ENCODE measurements around the gene SPTBN1. TPM values are rescaled to one million over a fixed set of nuclear protein-coding genes. Genes with fewer than 3 reads are reported as not detected.
"Not testable (repeated sequence)": the region's sequence is repeated elsewhere in the genome, so short reads cannot be mapped to it uniquely, and the experiment has no call there.

The SPTBN1 gene
- total RNA-seq, 1 experiment from 2014 or later = 75.4 TPM

DNA sequence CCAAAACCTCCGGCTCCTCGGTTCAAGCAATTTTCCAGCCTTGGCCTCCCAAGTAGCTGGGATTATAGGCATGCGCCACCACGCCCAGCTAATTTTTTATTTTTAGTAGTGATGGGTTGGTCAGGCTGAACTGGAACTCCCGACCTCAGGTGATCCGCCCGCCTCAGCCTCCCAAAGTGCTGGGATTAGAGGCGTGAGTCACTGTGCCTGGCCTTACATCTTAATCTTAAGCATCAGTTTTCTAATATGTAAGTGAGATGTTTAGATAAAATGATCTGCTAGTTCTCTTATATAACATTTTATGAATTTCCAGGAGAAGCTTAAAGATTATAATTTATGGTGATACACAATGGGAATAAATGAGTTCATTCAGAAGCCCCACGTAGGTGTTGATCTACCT, 69.2 kb downstream of the SPTBN1 start:
- H3K9me3 ChIP-seq = no peaks in the 10 kb centered on the region
- no peak overlapping the region for H3K4me3 ChIP-seq
- peaks cover 34% of the 10 kb centered on the region for H3K36me3 ChIP-seq
- H3K27me3 ChIP-seq = no peaks in the 10 kb centered on the region
- no peak for DNase-seq

DNA sequence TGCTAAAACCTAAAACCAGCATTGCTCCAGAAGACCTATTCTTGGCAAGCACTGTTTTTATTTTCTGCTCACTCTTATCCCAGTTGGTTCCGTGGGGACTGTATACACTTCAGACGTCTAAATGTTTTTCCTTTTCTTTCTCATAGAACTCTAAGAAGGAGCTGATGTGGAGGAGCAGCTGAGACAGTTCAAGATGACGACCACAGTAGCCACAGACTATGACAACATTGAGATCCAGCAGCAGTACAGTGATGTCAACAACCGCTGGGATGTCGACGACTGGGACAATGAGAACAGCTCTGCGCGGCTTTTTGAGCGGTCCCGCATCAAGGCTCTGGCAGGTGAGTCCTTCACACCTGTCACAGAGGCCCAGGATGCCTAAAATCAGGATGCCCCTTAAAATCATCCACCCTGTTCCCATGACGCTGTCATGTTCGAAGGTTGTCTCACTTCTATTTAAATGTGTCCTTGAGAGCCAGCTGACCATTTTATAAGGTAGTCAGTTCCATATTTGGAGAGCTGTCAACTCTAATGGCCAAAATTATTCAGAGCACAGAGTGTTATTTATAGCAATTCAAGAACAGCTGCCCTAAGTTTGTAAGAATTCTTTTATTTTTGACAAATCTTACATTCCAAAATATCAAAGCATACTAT, 70.2 kb downstream of the SPTBN1 start:
- H3K4me3 ChIP-seq = no peak overlapping the region

DNA sequence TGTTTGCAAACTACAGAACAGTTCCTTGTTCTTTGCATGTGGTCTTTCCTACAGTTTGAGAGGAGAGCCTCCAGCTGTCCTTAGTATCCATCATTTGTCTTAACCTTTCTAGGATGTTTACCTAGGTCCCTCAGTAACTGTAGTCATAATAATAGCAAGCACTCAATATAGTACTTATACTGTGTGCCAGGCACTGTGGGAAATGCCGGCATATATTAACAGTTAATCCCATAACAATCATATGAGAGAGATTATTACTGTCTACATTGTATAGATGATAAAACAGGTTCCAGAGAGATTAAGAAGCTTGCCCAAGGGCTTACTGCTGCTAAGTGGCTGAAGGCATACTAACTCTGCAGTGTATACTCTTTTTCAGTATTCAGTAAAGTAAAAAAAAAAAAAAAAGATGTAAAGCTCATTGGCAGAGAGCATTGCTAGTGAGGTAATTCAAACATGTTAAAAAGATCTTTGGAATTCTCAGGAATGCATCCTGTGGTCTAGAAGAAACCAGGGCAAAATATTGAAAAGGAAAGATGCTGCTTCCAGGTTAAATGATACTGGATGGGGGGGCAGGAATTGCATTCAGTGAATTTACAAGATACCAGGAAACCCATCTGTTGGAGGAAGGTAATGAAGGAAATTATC, 72.3 kb downstream of the SPTBN1 start:
- DNase-seq = no peak
- Histone ChIP-seq H3K27me3 (no peaks in the 10 kb centered on the region), H3K4me3 (no peak overlapping the region)

More for the DNA sequence above, 70.2 kb downstream of the SPTBN1 start:
- no peak for DNase-seq
- peaks cover 37% of the 10 kb centered on the region for H3K36me3 ChIP-seq
- no peaks in the 10 kb centered on the region for H3K27me3 ChIP-seq
- H3K9me3 ChIP-seq = no peaks in the 10 kb centered on the region

DNA sequence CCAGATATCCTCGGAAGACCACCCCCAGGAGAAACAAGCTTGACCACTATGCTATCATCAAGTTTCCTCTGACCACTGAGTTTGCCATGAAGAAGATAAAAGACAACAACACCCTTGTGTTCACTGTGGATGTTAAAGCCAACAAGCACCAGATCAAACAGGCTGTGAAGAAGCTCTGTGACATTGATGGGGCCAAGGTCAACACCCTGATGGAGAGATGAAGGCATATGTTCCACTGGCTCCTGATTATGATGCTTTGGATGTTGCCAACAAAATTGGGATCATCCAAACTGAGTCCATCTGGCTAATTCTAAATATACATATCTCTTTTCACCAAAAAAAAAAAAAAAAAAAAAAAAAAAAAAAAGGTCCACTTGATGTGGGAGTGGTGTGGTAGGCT, 73.4 kb downstream of the SPTBN1 start:
- H3K27me3 ChIP-seq, H3K9me3 ChIP-seq, DNase-seq, H3K4me3 ChIP-seq: not testable (repeated sequence)
- peaks cover 42% of the 10 kb centered on the region for H3K36me3 ChIP-seq

More for the DNA sequence above, 72.3 kb downstream of the SPTBN1 start:
- Histone ChIP-seq H3K36me3 (peaks cover 42% of the 10 kb centered on the region), H3K9me3 (no peaks in the 10 kb centered on the region)

DNA sequence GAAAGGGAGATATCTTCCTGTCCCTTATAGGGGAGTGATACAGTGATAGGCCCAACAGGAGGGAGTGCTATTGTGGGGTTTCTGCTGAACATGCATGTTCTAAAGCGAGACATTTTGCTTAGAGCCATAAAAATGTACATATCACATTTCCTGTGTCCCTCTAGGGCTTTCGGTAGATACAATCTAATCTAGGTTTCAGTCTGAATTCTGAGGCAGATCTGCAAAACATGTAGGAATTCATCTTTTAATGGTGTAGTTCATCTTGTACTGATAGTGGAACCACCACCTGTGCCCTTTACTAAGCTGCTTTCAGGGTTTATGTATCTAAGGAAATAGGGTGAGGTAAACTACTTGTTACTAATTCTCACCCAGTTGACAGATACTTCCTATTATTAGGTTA, 73.8 kb downstream of the SPTBN1 start:
- no peak overlapping the region for H3K4me3 ChIP-seq
- no peaks in the 10 kb centered on the region for H3K9me3 ChIP-seq
- DNase-seq = no peak
- H3K27me3 ChIP-seq = no peaks in the 10 kb centered on the region
- peaks cover 43% of the 10 kb centered on the region for H3K36me3 ChIP-seq

DNA sequence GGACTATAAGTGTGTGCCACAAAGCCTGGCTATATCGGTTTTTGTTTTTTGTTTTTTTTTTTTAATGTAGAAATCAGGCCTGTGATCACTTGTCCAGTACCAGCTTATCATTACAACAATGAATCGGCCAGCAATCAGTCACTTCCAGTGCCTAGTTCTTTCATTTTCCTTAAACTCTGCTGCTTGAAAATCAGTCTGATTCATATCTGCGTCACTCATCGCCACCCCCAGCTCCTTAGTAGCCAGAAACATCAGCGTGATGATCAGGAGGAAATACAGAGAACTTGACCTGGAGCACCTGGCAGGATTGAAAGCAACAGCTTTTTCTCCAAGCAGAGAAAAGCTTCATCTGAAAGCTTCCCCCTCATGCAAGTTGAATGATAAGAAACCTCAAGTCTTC, 75.4 kb downstream of the SPTBN1 start:
- Histone ChIP-seq H3K4me3 (no peak overlapping the region), H3K36me3 (peaks cover 40% of the 10 kb centered on the region), H3K27me3 (no peaks in the 10 kb centered on the region), H3K9me3 (no peaks in the 10 kb centered on the region)
- DNase-seq = no peak

DNA sequence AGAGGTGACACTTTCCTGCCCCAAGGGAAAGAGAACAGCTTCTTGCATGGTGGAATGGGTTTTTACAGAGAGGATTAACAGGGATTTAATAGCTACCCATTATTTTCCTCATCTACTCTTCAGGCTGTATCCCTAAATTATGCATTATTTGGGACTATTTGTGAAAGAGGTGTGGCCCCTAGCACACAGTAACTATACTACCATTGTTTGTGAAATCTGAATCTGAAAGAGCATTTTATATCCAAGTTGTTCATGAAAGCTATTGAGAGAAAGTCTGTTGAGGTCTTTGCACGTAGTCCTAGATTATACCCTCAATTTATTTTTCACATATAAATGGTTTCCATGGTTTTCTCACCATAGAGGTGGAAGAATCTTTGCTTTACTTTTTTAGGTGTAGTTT, 78.1 kb downstream of the SPTBN1 start:
- no peak for DNase-seq
- Histone ChIP-seq H3K36me3 (peaks cover 24% of the 10 kb centered on the region), H3K4me3 (no peak overlapping the region), H3K27me3 (no peaks in the 10 kb centered on the region), H3K9me3 (no peaks in the 10 kb centered on the region)

DNA sequence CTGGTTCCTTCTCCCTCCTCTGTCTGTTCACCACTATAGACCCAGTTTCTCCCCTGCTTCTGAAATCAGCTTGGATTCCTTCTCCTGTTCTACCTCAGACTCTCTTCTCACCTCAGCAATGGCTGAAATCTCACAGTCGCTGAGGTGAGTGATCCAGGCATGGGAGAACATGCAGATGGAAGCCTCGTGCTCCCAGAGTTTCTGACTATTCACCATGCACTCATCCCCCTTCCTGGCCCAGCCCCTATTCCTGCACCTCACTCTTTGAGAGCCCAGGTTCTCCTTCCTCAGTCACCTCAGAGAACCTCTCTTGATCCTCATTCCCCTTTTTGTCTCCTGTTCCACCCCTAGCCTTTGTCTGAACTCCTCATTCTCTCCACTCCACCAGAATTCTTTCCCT, 78.5 kb downstream of the SPTBN1 start:
- Histone ChIP-seq H3K4me3 (no peak overlapping the region), H3K9me3 (no peaks in the 10 kb centered on the region), H3K36me3 (peaks cover 24% of the 10 kb centered on the region), H3K27me3 (no peaks in the 10 kb centered on the region)
- DNase-seq = no peak

DNA sequence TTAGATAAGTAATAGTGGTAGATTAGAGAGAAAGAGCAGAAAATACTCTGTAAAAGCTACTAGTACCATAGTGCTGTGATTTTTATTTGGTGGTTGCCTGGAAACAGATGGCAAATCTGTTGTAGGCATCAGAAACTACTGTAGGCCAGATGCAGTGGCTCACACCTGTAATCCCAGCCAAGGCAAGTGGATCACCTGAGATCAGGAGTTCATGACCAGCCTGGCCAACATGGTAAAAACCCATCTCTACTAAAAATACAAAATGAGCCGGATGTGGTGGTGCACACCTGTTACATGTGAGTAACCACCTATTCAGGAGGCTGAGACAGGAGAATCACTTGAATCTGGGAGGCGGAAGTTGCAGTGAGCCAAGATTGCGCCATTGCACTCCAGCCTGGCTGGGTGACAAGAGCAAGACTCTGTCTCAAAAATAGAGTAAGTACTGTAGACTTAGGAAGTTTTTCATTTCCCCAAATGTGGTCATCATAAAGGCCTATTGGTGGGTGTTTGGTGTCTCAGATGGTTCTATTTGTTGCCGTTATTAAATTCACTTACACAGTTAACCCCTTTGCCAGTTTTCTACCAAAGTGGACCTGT, 79.6 kb downstream of the SPTBN1 start:
- DNase-seq = no peak
- Histone ChIP-seq H3K4me3 (no peak overlapping the region), H3K9me3 (no peaks in the 10 kb centered on the region), H3K27me3 (no peaks in the 10 kb centered on the region), H3K36me3 (peaks cover 18% of the 10 kb centered on the region)

DNA sequence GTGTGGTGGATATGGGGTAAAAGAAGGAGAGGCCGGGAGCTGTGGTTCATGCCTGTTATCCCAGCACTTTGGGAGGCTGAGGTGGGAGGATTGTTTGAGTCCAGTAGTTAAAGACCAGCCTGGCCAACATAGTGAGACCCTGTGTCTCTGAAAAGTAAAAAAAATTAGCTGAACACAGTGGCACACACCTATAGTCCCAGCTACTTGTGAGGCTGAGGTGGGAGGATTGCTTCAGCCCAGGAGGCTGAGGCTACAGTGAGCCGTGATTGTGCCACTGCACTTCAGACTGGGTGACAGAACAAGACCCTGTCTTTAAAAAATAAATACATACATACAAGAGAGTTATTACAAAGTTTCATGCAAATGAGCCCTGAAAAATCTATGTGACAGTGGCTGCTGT, 80.6 kb downstream of the SPTBN1 start:
- Histone ChIP-seq H3K4me3 (no peak overlapping the region), H3K9me3 (no peaks in the 10 kb centered on the region), H3K27me3 (no peaks in the 10 kb centered on the region), H3K36me3 (peaks cover 21% of the 10 kb centered on the region)
- DNase-seq = no peak

DNA sequence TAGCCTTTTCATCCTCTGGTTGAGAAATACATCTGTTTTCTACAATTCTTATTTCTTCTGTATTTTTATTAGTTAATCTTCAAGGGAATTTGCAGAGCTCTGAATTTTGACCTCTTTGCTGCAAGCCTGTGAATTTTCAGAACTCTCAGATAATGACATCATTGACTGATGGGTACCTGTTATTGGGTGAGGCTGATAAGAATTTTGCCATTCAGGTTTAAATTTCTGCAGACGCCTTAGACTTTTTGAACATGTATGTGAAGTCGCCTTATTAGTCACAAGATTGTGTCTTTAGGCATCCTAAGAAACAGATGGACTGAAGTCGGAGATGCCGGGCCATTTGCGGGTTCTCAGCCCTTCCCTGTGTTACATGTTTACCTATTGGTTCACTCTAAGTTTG, 82.4 kb downstream of the SPTBN1 start:
- Histone ChIP-seq H3K36me3 (peaks cover 16% of the 10 kb centered on the region), H3K27me3 (no peaks in the 10 kb centered on the region), H3K9me3 (no peaks in the 10 kb centered on the region), H3K4me3 (no peak overlapping the region)
- no peak for DNase-seq

DNA sequence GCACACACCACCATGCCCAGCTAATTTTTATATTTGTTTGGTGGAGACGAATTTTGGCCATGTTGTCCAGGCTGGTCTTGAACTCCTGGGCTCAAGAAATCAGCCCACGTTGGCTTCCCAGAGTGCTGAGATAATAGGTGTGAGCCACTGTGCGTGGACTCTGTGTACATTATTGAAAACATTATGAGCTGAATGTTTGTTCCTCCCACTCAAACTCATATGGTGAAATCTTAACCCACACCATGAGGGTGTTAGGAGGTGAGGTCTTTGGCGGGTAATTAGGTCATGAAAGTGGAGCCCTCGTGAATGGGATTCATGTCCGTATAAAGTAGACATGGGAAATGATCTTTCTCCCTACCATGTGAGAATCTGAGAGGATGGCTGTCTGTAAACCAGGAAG, 83.6 kb downstream of the SPTBN1 start:
- H3K27me3 ChIP-seq = no peaks in the 10 kb centered on the region
- no peak for DNase-seq
- peaks cover 22% of the 10 kb centered on the region for H3K36me3 ChIP-seq
- no peak overlapping the region for H3K4me3 ChIP-seq
- no peaks in the 10 kb centered on the region for H3K9me3 ChIP-seq

DNA sequence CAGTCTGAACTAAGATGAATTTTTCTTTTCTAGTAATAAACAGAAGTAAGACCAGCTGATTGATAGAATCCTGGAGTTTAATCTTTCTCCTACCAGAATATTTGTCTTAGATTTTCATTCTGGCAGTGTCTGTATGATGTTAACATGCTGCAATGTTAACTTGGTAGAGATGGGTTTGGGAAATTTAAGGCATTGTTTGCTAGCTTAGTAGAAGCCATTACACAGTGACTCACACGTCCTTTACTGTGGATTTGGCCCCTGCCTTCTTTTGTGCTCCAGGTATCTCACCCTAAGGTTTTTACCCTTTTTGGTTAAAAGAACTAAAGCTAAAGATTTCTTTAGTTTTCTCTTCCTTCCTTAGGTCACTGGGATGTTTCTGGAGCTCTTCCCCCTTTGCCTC, 84.1 kb downstream of the SPTBN1 start:
- Histone ChIP-seq H3K27me3 (no peaks in the 10 kb centered on the region), H3K36me3 (peaks cover 19% of the 10 kb centered on the region), H3K9me3 (no peaks in the 10 kb centered on the region), H3K4me3 (no peak overlapping the region)
- DNase-seq = no peak

DNA sequence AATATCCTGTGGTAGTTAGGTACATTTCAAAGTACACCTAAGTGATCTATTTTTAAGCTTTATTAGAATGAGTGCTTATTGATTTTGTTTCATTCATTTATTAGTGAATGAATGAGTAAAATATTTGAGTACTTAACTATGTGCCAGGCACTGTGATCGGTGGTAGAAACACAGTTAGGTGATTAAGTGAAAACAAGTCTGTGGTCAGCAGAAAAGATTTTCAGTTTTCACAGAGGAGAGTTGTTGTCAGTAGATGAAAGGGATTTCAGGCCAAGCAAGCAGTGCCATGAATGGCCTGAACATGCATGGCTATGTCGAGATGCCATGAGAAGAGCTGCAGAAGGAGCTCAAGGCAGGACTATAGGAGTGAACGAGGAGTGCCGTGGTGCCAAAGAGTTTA, 85.9 kb downstream of the SPTBN1 start:
- Histone ChIP-seq H3K9me3 (no peaks in the 10 kb centered on the region), H3K4me3 (no peak overlapping the region), H3K27me3 (no peaks in the 10 kb centered on the region)

DNA sequence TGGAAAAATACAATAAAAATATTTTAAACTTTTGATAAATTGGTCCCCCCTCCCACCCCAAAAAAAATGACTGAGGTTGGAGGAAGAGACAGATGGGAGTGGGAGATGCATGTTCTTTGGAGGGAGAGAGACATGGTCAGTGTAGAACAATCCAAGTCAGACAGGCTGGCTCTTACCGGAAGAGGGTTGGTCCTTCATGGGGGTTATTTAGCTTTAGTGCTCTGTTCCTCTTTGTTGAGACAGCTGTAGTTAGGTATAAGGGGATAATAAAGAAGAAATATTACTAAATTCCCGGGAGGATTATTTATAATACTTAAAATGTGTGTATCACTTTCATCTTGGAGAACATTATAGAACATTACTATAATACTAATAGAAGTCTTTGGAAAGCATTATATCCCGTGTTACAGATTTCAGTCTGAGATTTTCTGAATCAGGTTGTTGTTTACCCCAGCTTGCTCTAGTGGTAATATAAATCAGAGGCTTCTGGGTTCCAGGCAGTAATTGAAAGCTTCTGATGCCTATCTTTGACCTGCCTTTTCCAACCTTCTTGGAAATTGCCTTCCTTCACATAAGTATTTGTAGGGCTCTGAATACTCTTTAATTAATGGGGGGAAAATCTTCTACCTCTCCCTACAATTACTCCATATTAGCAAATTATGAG, 87.7 kb downstream of the SPTBN1 start:
- no peaks in the 10 kb centered on the region for H3K9me3 ChIP-seq
- no peak overlapping the region for H3K4me3 ChIP-seq
- H3K27me3 ChIP-seq = no peaks in the 10 kb centered on the region
- DNase-seq = no peak
- H3K36me3 ChIP-seq = peaks cover 11% of the 10 kb centered on the region

More for the DNA sequence above, 85.9 kb downstream of the SPTBN1 start:
- no peak for DNase-seq
- peaks cover 12% of the 10 kb centered on the region for H3K36me3 ChIP-seq

DNA sequence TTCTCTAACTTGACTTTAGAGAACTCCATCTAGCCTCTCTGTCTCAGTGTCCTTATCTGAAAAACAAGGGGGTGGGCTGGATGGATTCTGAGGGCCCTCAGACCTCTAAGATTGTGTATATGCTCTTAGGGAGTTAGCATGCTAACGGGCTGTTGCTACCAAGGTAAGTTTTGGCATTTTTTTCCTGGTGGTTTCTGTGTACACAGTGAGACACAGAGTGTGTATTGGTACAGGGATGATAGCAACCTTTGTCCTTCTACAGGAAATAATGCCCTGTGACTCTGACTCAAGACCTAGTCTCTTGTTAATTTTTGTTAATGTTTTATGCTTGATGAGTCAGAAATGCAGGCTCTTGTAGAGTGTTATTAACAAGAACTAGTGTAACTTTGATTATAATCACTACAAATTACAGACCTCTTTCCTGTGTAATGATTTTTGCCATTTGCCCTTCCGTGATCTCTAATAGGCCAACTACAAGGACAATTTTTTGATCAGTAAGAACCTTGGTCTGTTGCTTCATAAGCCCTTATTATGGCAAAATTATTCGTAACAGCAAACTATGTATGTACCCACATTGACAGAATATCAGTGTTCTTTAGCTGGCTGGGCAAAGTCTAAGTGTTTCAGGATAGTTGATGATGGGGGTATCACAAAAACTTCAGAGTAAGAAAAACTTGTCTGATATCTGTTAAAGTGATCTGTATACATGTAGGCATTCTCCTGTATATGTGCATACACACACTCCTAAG, 89.7 kb downstream of the SPTBN1 start:
- Histone ChIP-seq H3K4me3 (no peak overlapping the region), H3K36me3 (peaks cover 9% of the 10 kb centered on the region), H3K9me3 (no peaks in the 10 kb centered on the region), H3K27me3 (no peaks in the 10 kb centered on the region)
- no peak for DNase-seq

DNA sequence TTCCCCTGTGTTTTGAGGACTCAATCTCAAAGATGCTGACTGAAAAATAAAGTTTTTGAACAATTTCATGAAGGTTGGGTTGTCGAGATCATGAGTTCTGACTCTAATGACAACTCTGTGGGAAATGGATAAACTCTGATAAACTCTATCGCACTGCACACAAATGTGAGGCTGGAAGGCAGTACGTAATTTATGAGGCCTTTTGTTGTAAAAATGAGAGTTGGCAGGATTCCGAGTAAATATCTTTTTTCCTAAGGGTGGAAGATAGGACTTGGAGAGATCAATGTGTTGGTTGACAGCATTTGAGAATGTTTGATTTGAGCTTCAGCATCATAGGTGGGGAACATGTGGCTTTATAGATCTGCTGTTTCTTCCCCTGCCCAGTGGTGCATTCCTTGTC, 90.4 kb downstream of the SPTBN1 start:
- Histone ChIP-seq H3K27me3 (no peaks in the 10 kb centered on the region), H3K36me3 (peaks cover 6% of the 10 kb centered on the region), H3K9me3 (no peaks in the 10 kb centered on the region), H3K4me3 (no peak overlapping the region)
- DNase-seq = no peak

Measured in MG63 (cell line).